Loucy (cell line): ENCODE results near the gene DGCR8.

Source experiments
- CTCF ChIP-seq: fragments of 200-600 bp; sonication (generic); conservative IDR thresholded peaks from 2 replicates; pipeline ENCODE4 v1.5.1; 2014; ENCODE audit warnings: mild to moderate bottlenecking, antibody characterized with exemption, low read length
- EZH2phosphoT487 ChIP-seq: fragments of 200-600 bp; IDR thresholded peaks from 2 replicates; pipeline ENCODE4 v1.6.1; 2018; ENCODE audit warnings: antibody characterized with exemption, mild to moderate bottlenecking, moderate library complexity, borderline replicate concordance

GRCh38 chr22:20054034-20054427, 26.0 kb upstream of the DGCR8 start:
- TF ChIP-seq CTCF (no peak), EZH2phosphoT487 (no peak)
